Measurements from ENCODE around the gene STK11IP.

STK11IP gene

GRCh38 chr2:219581346-219581745 lies 16.3 kb upstream of the STK11IP start (continued):
- no peak for TF ChIP-seq ZNF600 (tag by site-specific recombination; IDR thresholded peaks at IDR 0.05)
- TF ChIP-seq SP2 (tag by site-specific recombination; IDR thresholded peaks at IDR 0.05), result no peak
- no peak for TF ChIP-seq ZNF792 (tag by site-specific recombination; IDR thresholded peaks at IDR 0.05)
- no peak for TF ChIP-seq KLF7 (tag by site-specific recombination; IDR thresholded peaks at IDR 0.05; ENCODE audit: borderline replicate concordance)

GRCh38 chr2:219591091-219591490 lies 6.6 kb upstream of the STK11IP start:
- H3K4me1 ChIP-seq (ENCODE audit: control insufficient read depth, insufficient read depth, low read length), result peaks cover 6% of the 10 kb centered on the region
- no peak overlapping the region for H3K4me3 ChIP-seq (ENCODE audit: low read depth, low read length)
- ChIA-PET CTCF (interaction anchor here (0.7 kb wide), 1 partner anchor 49 kb away, joined by 4 read pairs; no protein-coding TSS in a partner anchor), POLR2A (interaction anchor here (0.6 kb wide), 1 partner anchor 9 kb away, joined by 7 read pairs; no protein-coding TSS in a partner anchor)
- no peaks in the 10 kb centered on the region for H3K36me3 ChIP-seq (ENCODE audit: control insufficient read depth in 2 of 2, insufficient read depth in 1 of 2, low read length in 2 of 2)
- no peaks in the 10 kb centered on the region for H3K9me3 ChIP-seq (ENCODE audit: control insufficient read depth, insufficient read depth, low read depth, low read length)
- TF ChIP-seq HOXD13 (CRISPR knock-in tag; IDR thresholded peaks at IDR 0.05; ENCODE audit: borderline replicate concordance), result no peak
- no peak for TF ChIP-seq ZNF76 (tag by site-specific recombination; IDR thresholded peaks at IDR 0.05; ENCODE audit: borderline replicate concordance, low read depth)
- no peak for TF ChIP-seq ZNF274 (IDR thresholded peaks at IDR 0.05; ENCODE audit: low read length)
- no peak for TF ChIP-seq ZNF274 (tag by site-specific recombination; IDR thresholded peaks at IDR 0.05; ENCODE audit: borderline replicate concordance)
- TF ChIP-seq ZNF169 (tag by site-specific recombination; IDR thresholded peaks at IDR 0.05), result no peak
- H3K27ac ChIP-seq (ENCODE audit: extremely low read depth, low read depth, low read length), result no peak overlapping the region

- TF ChIP-seq ZNF140 (tag by site-specific recombination; IDR thresholded peaks at IDR 0.05) (no peak), ZNF169 (tag by site-specific recombination; IDR thresholded peaks at IDR 0.05) (no peak)
- Histone ChIP-seq H3K4me3 (ENCODE audit: low read depth, low read length) (no peak overlapping the region), H3K4me1 (ENCODE audit: control insufficient read depth, insufficient read depth, low read length) (peaks cover 6% of the 10 kb centered on the region), H3K9me3 (ENCODE audit: control insufficient read depth, insufficient read depth, low read depth, low read length) (no peaks in the 10 kb centered on the region), H3K36me3 (ENCODE audit: control insufficient read depth in 2 of 2, insufficient read depth in 1 of 2, low read length in 2 of 2) (no peaks in the 10 kb centered on the region), H3K27ac (ENCODE audit: extremely low read depth, low read depth, low read length) (no peak overlapping the region)
- CTCF ChIA-PET, result interaction anchor here (0.7 kb wide), 1 partner anchor 48 kb away, joined by 3 read pairs; no protein-coding TSS in a partner anchor
- POLR2A ChIA-PET, result interaction anchor here (0.7 kb wide), 1 partner anchor 33 kb away, joined by 3 read pairs; no protein-coding TSS in a partner anchor
Measured at GRCh38 chr2:219592736-219593135, 4.9 kb upstream of the STK11IP start.

- H3K27ac ChIP-seq (ENCODE audit: extremely low read depth, low read depth, low read length), result no peak overlapping the region
- H3K4me3 ChIP-seq (ENCODE audit: low read depth, low read length), result no peak overlapping the region
- ChIA-PET CTCF (interaction anchor here (1.4 kb wide), 1 partner anchor 52 kb away, joined by 3 read pairs; no protein-coding TSS in a partner anchor), POLR2A (interaction anchor here (0.7 to 1.1 kb wide), 2 partner anchors 22 to 33 kb away, joined by 3 read pairs; partner anchors contain the start of gene OBSL1)
- no peaks in the 10 kb centered on the region for H3K36me3 ChIP-seq (ENCODE audit: control insufficient read depth in 2 of 2, insufficient read depth in 1 of 2, low read length in 2 of 2)
- H3K9me3 ChIP-seq (ENCODE audit: control insufficient read depth, insufficient read depth, low read depth, low read length), result no peaks in the 10 kb centered on the region
- H3K4me1 ChIP-seq (ENCODE audit: control insufficient read depth, insufficient read depth, low read length), result peaks cover 6% of the 10 kb centered on the region
- TF ChIP-seq ZNF16 (tag by site-specific recombination; IDR thresholded peaks at IDR 0.05; ENCODE audit: low read depth) (no peak), ZFP41 (tag by site-specific recombination; IDR thresholded peaks at IDR 0.05; ENCODE audit: borderline replicate concordance) (no peak), ZNF664 (tag by site-specific recombination; IDR thresholded peaks at IDR 0.05) (no peak), ZNF792 (tag by site-specific recombination; IDR thresholded peaks at IDR 0.05) (no peak), ZBTB49 (tag by site-specific recombination; IDR thresholded peaks at IDR 0.05; ENCODE audit: low read depth) (no peak), ZNF624 (tag by site-specific recombination; IDR thresholded peaks at IDR 0.05) (no peak), AEBP2 (tag by site-specific recombination; IDR thresholded peaks at IDR 0.05; ENCODE audit: borderline replicate concordance) (no peak), REPIN1 (tag by site-specific recombination; IDR thresholded peaks at IDR 0.05; ENCODE audit: low read depth) (no peak), ZNF266 (tag by site-specific recombination; IDR thresholded peaks at IDR 0.05; ENCODE audit: low read depth) (no peak), ZNF26 (tag by site-specific recombination; IDR thresholded peaks at IDR 0.05) (no peak), ZNF596 (tag by site-specific recombination; IDR thresholded peaks at IDR 0.05) (no peak), ZNF2 (tag by site-specific recombination; IDR thresholded peaks at IDR 0.05) (no peak), ZNF639 (tag by site-specific recombination; IDR thresholded peaks at IDR 0.05) (no peak), ZNF626 (tag by site-specific recombination; IDR thresholded peaks at IDR 0.05) (no peak)
Measured at GRCh38 chr2:219593154-219593553, 4.5 kb upstream of the STK11IP start.

Data from HEK293 (cell line).